ENCODE results near the gene SZT2. TPM values are rescaled to one million over a fixed set of nuclear protein-coding genes. Genes with fewer than 3 reads are reported as not detected.
"Not testable (repeated sequence)": the region's sequence is repeated elsewhere in the genome, so short reads cannot be mapped to it uniquely, and the experiment has no call there.

The SZT2 gene
- total and polyA plus RNA-seq, 9 donors = 10.5 to 20.1 (median 14.9) TPM

- no peak overlapping the region for H3K27ac ChIP-seq (ENCODE audit: low read length)
- no peaks in the 10 kb centered on the region for H3K27me3 ChIP-seq (ENCODE audit: control insufficient read depth, insufficient read depth, low read length)
- no peaks in the 10 kb centered on the region for H3K4me1 ChIP-seq (ENCODE audit: control insufficient read depth, insufficient read depth, low read length)
- H3K4me3 ChIP-seq (ENCODE audit: low read length) = no peak overlapping the region
- WGBS (ENCODE audit: insufficient coverage) = 60% methylated on average over 1 of the region's 3 CpGs
- H3K36me3 ChIP-seq (ENCODE audit: control insufficient read depth, insufficient read depth, low read length) = no peaks in the 10 kb centered on the region
- DNase-seq = no peak
- no peaks in the 10 kb centered on the region for H3K9me3 ChIP-seq (replicated peaks; ENCODE audit: control insufficient read depth, low read depth, low read length)
These were observed 75.9 kb downstream of the SZT2 start for GRCh38 chr1:43465505-43466067.

- Histone ChIP-seq H3K4me3 (ENCODE audit: low read length) (no peak overlapping the region), H3K36me3 (ENCODE audit: control insufficient read depth, insufficient read depth, low read length) (no peaks in the 10 kb centered on the region), H3K27me3 (ENCODE audit: control insufficient read depth, insufficient read depth, low read length) (no peaks in the 10 kb centered on the region), H3K9me3 (replicated peaks; ENCODE audit: control insufficient read depth, low read depth, low read length) (no peaks in the 10 kb centered on the region), H3K4me1 (ENCODE audit: control insufficient read depth, insufficient read depth, low read length) (no peaks in the 10 kb centered on the region), H3K27ac (ENCODE audit: low read length) (no peak overlapping the region)
- no peak for DNase-seq
- 40% methylated on average over 2 of the region's 2 CpGs for WGBS (ENCODE audit: insufficient coverage)
These were observed 76.7 kb downstream of the SZT2 start for GRCh38 chr1:43466403-43466802.

GRCh38 chr1:43468414-43468813, 78.7 kb downstream of the SZT2 start:
- no peaks in the 10 kb centered on the region for H3K36me3 ChIP-seq (ENCODE audit: control insufficient read depth, insufficient read depth, low read length)
- H3K9me3 ChIP-seq (replicated peaks; ENCODE audit: control insufficient read depth, low read depth, low read length) = no peaks in the 10 kb centered on the region
- H3K27me3 ChIP-seq (ENCODE audit: control insufficient read depth, insufficient read depth, low read length) = no peaks in the 10 kb centered on the region
- no peak for DNase-seq
- no peak overlapping the region for H3K27ac ChIP-seq (ENCODE audit: low read length)
- no peak overlapping the region for H3K4me3 ChIP-seq (ENCODE audit: low read length)
- 100% methylated on average over 2 of the region's 3 CpGs for WGBS (ENCODE audit: insufficient coverage)
- H3K4me1 ChIP-seq (ENCODE audit: control insufficient read depth, insufficient read depth, low read length) = peaks cover 3% of the 10 kb centered on the region

GRCh38 chr1:43469932-43470331, 80.2 kb downstream of the SZT2 start:
- WGBS (ENCODE audit: insufficient coverage) = no CpG with 5 or more reads among the region's 1 CpG
- Histone ChIP-seq H3K4me1 (ENCODE audit: control insufficient read depth, insufficient read depth, low read length) (peaks cover 3% of the 10 kb centered on the region), H3K36me3 (ENCODE audit: control insufficient read depth, insufficient read depth, low read length) (no peaks in the 10 kb centered on the region), H3K27me3 (ENCODE audit: control insufficient read depth, insufficient read depth, low read length) (no peaks in the 10 kb centered on the region), H3K4me3 (ENCODE audit: low read length) (no peak overlapping the region), H3K27ac (ENCODE audit: low read length) (no peak overlapping the region), H3K9me3 (replicated peaks; ENCODE audit: control insufficient read depth, low read depth, low read length) (no peaks in the 10 kb centered on the region)
- no peak for DNase-seq

GRCh38 chr1:43472087-43472462, 82.4 kb downstream of the SZT2 start:
- no peak for DNase-seq
- H3K36me3 ChIP-seq (ENCODE audit: control insufficient read depth, insufficient read depth, low read length) = no peaks in the 10 kb centered on the region
- H3K9me3 ChIP-seq (replicated peaks; ENCODE audit: control insufficient read depth, low read depth, low read length) = no peaks in the 10 kb centered on the region
- H3K27me3 ChIP-seq (ENCODE audit: control insufficient read depth, insufficient read depth, low read length) = no peaks in the 10 kb centered on the region
- H3K4me1 ChIP-seq (ENCODE audit: control insufficient read depth, insufficient read depth, low read length) = peaks cover 3% of the 10 kb centered on the region
- peak overlapping the region; percentile 35 for H3K27ac ChIP-seq (ENCODE audit: low read length)
- WGBS (ENCODE audit: insufficient coverage) = 73% methylated on average over 3 of the region's 5 CpGs
- H3K4me3 ChIP-seq (ENCODE audit: low read length) = no peak overlapping the region

GRCh38 chr1:43472463-43473151, 82.9 kb downstream of the SZT2 start:
- not testable (repeated sequence) for H3K9me3 ChIP-seq (replicated peaks; ENCODE audit: control insufficient read depth, low read depth, low read length); H3K4me3 ChIP-seq (ENCODE audit: low read length); H3K36me3 ChIP-seq (ENCODE audit: control insufficient read depth, insufficient read depth, low read length); H3K4me1 ChIP-seq (ENCODE audit: control insufficient read depth, insufficient read depth, low read length); DNase-seq; H3K27me3 ChIP-seq (ENCODE audit: control insufficient read depth, insufficient read depth, low read length)
- H3K27ac ChIP-seq (ENCODE audit: low read length) = peak overlapping the region; percentile 35
- WGBS (ENCODE audit: insufficient coverage) = 0% methylated on average over 1 of the region's 6 CpGs

- peaks cover 3% of the 10 kb centered on the region for H3K4me1 ChIP-seq (ENCODE audit: control insufficient read depth, insufficient read depth, low read length)
- WGBS (ENCODE audit: insufficient coverage) = no CpG with 5 or more reads among the region's 4 CpGs
- no peak for DNase-seq
- H3K27ac ChIP-seq (ENCODE audit: low read length) = no peak overlapping the region
- H3K36me3 ChIP-seq (ENCODE audit: control insufficient read depth, insufficient read depth, low read length) = no peaks in the 10 kb centered on the region
- no peak overlapping the region for H3K4me3 ChIP-seq (ENCODE audit: low read length)
- H3K27me3 ChIP-seq (ENCODE audit: control insufficient read depth, insufficient read depth, low read length) = no peaks in the 10 kb centered on the region
- H3K9me3 ChIP-seq (replicated peaks; ENCODE audit: control insufficient read depth, low read depth, low read length) = no peaks in the 10 kb centered on the region
These were observed 83.8 kb downstream of the SZT2 start for GRCh38 chr1:43473463-43473862.

- H3K36me3 ChIP-seq (ENCODE audit: control insufficient read depth, insufficient read depth, low read length); H3K27me3 ChIP-seq (ENCODE audit: control insufficient read depth, insufficient read depth, low read length); H3K27ac ChIP-seq (ENCODE audit: low read length); DNase-seq; H3K4me1 ChIP-seq (ENCODE audit: control insufficient read depth, insufficient read depth, low read length); H3K4me3 ChIP-seq (ENCODE audit: low read length); H3K9me3 ChIP-seq (replicated peaks; ENCODE audit: control insufficient read depth, low read depth, low read length): not testable (repeated sequence)
- WGBS (ENCODE audit: insufficient coverage) = 86% methylated on average over 5 of the region's 10 CpGs
These were observed 86.1 kb downstream of the SZT2 start for GRCh38 chr1:43475611-43476401.

- Histone ChIP-seq H3K4me3 (ENCODE audit: low read length) (no peak overlapping the region), H3K9me3 (replicated peaks; ENCODE audit: control insufficient read depth, low read depth, low read length) (no peaks in the 10 kb centered on the region)
- no CpG with 5 or more reads among the region's 1 CpG for WGBS (ENCODE audit: insufficient coverage)
These were observed 88.0 kb downstream of the SZT2 start for GRCh38 chr1:43477716-43478115.

GRCh38 chr1:43479414-43479813, 89.7 kb downstream of the SZT2 start:
- no CpG with 5 or more reads among the region's 3 CpGs for WGBS (ENCODE audit: insufficient coverage)
- H3K9me3 ChIP-seq (replicated peaks; ENCODE audit: control insufficient read depth, low read depth, low read length) = no peaks in the 10 kb centered on the region
- H3K27me3 ChIP-seq (ENCODE audit: control insufficient read depth, insufficient read depth, low read length) = no peaks in the 10 kb centered on the region
- H3K4me1 ChIP-seq (ENCODE audit: control insufficient read depth, insufficient read depth, low read length) = no peaks in the 10 kb centered on the region
- H3K27ac ChIP-seq (ENCODE audit: low read length) = no peak overlapping the region
- no peaks in the 10 kb centered on the region for H3K36me3 ChIP-seq (ENCODE audit: control insufficient read depth, insufficient read depth, low read length)
- no peak overlapping the region for H3K4me3 ChIP-seq (ENCODE audit: low read length)
- no peak for DNase-seq

More at GRCh38 chr1:43477716-43478115, 88.0 kb downstream of the SZT2 start:
- H3K4me1 ChIP-seq (ENCODE audit: control insufficient read depth, insufficient read depth, low read length) = peaks cover 3% of the 10 kb centered on the region
- H3K36me3 ChIP-seq (ENCODE audit: control insufficient read depth, insufficient read depth, low read length) = no peaks in the 10 kb centered on the region
- no peak overlapping the region for H3K27ac ChIP-seq (ENCODE audit: low read length)
- no peak for DNase-seq
- no peaks in the 10 kb centered on the region for H3K27me3 ChIP-seq (ENCODE audit: control insufficient read depth, insufficient read depth, low read length)
